GM21529 (cell line): ENCODE measurements around the gene GREB1.

Source experiments
- ATAC-seq: cut with Tn5 transposase; IDR thresholded peaks from one replicate; pipeline ENCODE4 v1.9.1; 2021; ENCODE audit not compliant: unreplicated experiment

The GREB1 gene

DNA sequence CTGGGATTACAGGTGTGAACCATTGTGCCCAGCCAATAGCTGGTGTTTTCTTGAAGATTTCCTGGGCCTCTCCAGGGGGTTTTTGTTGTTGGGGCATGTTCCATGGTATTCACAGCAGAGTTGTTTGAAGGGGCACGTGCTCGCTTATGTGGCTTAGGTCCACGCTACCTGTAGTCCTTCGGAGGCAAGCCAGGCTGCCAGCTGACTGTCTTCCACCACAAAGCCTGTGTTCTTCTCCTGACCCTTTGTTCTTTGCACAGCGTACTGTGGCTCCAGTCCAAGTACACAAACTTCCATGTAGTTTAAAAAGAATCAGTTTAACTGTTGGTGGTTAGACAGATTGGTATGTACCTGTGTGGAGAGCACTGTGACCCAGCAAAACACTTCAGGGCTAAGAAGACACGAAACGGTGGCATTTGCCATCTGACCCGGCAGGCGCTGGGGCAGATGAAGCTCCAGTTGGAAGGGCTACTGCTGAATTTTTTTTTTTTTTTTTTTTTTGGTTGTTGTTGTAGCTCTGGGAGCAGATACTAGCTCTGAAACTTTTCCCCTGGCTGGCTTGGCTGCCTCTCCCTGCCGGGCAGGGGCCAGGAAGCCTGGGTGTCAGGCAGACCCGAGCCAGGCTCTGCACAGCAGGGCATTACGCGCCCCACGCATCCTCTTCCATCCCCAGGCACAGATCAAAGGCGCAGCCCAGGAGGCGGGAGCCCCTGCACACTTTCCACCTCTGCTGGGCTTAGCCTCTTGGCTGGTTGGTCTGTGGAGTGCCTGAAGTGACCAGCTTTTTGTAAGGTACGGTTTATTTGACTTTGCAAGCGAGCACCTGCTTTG lies 5.7 kb downstream of the GREB1 start:
- no peak for ATAC-seq

DNA sequence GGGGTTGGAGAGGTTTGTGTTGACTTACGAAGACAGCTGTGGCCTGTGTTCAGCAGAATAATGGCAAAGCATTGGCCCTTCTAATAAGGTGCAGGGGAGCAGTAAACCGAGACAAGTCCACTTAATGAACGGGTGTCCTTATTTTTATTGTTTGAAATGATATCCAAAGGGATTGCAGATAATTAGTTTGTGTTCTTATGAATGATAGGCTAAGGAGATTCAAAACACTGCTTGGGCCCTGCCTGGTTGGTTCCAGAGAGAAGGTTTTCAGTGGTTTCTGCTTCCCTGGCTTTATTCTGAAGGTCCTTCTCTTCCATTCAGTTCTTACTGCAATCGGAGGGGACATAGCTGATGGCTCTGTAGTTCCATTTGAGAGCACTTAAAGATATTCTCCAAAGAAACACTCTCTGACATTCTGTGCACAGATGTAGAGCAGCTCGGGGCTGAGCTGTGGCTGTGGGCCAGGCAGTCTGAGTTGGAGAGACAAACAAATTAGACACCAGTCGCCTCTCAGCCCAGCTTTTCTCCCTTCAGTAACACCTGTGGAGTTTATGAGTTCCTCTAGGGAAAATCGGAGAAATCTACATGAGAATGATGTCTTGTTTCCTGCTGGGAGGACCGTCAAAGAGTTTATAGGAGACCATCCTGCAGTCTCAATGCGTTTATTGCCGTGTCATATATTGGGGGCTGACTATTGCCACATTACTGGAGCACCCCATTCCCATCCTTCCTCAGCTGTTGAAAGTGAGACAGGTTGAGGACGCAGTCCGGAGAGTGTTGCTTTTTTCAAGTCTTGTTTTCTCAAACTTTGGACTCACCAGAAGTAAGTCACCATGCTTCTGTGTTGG lies 6.5 kb downstream of the GREB1 start:
- ATAC-seq: no peak

DNA sequence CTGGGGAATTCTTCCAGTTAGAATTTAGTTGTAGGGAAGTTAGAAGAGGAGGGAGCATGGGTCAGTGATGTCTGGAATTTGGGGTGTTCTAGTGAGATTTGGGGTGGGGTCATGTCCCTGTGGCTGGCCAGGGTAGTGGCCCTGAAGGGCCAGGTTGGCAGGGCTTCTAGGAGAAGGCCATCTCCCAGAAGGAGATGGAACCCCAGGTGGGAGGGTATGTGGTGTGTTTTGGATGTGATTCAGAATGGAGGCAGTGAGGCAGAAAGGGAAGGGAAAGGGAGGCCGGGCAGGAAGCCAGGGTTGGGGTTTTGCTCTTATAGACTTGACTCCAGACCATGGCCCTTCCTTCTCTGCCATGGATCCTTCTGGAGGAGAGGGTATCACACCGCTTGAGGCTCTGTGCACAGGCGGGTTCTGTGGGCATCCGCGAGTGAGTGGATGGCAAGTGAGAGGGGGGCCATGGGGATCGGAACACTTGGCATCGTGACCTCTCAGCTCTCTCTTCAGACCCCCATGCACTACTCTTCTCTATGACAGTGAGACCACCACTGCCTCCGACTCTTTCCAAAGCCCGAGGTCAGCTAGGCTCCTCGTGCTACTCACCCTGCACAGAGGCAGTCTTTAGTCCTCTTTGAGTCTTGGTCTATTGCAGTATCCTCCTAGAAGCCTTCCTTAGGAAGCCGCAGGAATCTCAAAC lies 7.3 kb downstream of the GREB1 start:
- ATAC-seq: no peak

DNA sequence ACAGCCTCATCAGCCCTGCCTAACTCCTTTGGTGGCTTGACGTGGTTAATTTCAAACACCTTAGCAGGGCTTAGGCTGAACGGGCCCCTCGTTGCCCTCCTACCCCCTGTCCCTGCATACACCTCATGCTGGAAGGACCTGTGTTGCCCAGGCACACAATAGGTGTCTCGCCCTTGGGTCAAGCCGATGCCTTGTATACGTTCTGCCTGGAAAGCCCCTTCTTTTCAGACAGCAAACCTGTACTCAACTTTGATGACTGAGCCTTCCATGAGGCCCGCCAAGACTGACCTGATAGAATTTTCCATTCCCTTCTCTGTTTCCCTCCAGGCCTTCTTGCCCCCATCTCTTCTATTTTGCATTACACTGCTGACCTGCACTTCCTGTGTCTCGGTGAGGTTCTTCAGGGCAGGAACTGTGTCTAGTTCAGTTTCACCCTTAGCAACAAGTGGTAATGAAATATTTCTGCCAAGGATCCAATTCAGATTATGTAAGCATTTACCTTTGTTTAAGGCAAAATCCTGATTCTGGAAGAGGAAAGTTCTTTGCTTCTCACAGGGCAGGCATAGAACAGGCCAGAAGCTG lies 7.9 kb downstream of the GREB1 start:
- ATAC-seq: no peak

DNA sequence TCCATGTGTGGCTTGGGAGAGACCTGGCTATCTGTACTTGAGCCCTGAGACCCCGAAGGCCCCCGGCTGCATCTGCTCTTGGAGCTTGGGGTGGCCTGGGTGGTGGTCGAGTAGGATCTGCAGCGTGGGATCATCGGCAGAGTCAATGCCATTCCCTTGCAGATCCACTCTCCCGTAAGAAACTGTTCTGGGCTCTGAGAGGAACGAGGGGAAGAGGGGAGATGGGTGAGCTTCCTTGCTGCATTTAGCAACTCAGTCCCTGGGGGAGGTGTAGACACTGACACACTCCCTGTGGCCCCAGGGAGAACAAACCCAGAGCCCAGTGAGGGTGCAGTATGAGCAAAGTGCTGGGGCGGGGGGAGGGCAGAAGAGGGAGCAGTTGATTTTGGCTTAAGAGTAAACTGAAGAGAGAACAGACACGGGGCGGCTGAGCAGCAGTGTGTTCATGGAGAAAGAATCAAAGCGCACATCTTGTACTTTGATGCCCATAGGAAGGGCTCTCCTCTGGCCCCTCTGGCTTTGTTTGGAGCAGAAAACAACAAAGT lies 8.5 kb downstream of the GREB1 start:
- ATAC-seq: no peak

DNA sequence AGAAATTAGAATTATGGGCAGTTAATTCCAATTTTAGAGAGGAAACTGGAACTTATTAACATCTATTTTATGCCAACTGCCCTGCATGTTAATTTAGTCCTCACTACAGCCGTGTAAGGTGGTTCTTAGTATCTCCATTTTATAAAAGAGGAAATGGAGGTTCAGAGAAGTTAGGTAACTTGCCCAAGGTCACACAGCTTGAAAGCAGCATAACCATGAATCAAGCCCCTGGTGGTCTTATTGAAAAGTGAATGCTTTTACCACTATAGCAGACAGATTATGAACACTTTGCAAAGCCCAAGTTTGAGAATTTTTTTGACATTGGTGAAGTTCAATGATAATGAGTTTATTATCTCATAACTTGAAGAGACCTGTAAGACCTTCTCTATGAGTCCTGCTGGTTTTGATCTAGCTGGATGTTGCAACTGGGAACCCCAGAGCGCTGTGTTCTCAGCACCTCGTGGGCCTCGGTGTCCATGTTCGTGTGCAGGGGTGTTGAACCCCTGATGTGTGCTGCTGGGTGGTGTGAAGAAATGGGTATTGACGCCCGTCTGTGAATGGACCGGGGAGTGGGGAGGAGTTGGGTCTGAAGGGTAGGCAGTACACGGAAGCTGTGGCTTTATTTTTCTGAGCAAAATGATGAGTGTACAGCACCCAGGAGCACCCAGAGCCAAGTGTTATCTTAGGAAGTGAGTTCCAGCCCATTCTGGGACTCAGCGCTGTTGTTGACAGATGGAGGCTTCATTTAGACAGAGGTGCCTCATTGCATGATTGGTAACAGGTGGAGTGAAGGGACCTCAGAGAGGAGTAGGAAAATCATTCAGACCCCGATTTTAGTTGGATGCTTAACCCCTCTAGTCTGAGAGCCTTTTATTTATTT lies 9.7 kb downstream of the GREB1 start:
- ATAC-seq: no peak

DNA sequence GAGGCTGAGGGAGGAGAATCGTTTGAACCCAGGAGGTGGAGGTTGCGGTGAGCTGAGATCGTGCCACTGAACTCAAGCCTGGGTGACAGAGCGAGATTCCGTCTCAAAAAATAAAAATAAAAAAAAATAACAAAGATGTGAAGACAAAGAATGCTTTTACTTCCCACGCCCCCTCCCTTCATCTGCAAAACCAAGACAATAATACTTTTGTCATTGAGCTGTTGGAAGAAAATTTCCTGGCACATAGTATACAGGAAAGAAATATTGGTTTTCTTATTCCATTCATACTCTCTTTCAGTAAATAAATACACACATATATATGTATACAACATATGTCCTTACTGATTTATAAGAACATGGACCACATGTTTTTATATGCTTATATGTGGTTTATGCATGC lies 12.2 kb downstream of the GREB1 start:
- no peak for ATAC-seq

DNA sequence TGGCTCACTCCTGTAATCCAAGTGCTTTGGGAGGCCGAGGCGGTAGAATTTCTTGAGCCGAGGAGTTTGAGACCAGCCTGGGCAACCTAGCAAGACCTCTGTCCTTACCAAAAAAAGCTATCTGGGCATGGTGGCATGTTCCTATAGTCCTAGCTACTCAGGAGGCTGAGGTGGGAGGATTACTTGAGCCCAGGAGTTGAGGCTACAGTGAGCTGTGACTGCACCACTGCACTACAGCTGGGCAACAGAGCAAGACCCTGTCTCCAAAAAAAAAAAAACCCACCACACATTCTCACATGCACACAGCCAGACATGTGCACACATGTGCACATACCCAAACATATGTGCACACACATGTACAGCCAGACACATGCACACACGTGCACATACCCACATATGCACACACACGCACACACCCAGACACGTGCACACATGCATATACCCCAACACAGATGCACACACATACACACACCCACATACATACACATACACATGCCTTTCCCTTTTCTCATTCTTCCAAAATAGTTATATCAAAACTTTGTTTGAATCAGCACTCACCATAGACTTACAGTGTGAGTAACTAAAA lies 14.2 kb downstream of the GREB1 start:
- no peak for ATAC-seq

DNA sequence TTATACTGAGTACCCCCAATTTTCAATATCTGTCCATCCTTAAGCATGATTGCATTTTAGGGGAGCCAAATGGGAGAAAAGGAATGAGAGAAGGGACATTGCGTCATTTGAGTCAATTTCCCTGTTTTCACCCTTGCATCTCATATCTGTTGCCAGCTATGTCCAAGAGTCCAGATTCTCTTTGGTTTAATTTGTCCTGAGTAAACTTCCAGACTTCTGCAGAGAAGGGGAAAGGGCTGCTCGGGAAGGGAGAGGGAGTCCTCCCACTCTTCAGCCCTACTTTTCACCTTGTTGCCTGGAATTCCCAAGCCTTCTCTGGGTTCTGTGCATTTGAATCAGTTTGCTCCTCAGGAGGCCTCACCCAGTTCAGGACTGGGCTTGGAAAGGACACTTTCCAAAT lies 16.5 kb downstream of the GREB1 start:
- no peak for ATAC-seq

DNA sequence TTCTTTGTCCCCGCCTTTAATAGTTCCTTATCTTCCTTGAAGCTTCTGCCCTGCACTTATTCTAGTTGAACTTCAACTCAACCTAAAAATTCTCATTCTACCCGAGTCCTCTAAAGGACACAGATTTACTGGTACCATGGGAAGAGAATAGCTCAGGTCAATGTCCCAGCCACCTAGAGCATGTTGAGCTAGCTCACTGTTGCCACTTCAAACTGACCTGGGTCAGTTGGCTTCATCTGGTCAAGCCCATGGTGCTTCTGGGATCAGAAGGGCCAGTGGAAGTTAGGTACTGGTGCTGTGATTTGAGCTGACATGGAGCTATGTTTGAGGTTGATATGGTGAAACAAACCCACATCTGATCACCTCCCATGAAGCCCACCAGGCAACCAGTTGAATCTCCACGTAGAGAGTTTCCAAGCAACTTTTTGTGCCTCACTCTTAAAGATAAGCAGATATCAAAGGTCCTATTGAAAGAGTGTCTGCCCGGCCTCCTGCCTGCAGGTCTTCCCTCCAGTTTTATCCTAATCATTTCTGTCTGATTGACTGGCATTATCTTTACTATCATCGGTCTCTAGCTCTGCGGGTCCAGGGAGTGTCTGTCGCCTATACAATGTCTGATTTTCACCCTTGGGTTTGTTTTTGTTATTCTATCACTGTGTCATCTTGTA lies 17.2 kb downstream of the GREB1 start:
- no peak for ATAC-seq

DNA sequence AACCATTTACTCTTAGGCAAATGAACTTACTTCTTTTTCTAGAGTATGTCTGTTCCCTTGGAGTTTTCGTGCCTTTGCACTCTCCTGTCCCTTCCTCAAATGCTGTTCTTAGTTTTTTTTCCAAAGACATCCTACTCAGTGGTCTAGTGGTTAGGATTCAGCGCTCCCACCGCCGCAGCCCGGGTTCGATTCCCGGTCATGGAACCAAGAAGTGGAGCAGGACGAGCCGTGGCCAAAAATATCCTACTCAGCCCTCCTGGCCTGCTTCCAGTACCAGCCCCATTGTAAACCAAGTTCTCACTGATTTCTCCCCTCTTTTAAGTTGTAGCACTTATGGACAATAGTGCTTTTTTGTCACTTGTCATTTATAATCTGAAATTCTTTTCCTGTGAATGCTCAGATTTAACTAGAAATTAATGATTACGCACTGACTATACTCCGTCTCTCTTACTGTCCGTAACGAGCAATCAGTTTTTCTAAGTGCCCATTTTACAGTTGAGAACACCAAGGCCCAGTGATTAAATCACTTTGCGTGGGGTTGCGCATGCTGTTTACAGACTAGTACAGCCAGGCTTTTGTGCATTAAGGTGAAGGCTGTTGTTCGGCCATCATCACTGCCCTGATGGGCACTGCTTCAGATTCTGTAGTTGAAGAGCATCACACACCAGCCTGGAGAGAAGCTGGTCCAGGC lies 17.9 kb downstream of the GREB1 start:
- ATAC-seq: no peak

DNA sequence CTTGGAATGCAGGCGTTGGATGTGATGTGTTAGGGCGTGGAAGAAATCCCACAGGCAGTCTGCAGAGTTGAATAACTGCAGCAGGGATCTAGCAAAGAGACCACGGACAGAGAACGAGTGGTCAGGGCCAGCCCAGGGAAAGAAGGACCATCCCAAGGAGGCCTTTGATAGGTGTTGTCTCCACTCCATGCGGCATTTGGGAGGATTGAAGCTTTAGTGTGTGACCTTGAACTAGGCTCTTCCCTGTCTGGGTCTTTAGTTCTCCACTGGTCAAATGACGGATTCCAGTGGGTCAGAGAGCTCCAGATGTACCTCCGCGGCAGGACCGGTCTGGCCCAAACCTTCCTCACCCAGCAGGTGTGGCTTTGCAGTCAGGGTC lies 18.4 kb downstream of the GREB1 start:
- no peak for ATAC-seq

DNA sequence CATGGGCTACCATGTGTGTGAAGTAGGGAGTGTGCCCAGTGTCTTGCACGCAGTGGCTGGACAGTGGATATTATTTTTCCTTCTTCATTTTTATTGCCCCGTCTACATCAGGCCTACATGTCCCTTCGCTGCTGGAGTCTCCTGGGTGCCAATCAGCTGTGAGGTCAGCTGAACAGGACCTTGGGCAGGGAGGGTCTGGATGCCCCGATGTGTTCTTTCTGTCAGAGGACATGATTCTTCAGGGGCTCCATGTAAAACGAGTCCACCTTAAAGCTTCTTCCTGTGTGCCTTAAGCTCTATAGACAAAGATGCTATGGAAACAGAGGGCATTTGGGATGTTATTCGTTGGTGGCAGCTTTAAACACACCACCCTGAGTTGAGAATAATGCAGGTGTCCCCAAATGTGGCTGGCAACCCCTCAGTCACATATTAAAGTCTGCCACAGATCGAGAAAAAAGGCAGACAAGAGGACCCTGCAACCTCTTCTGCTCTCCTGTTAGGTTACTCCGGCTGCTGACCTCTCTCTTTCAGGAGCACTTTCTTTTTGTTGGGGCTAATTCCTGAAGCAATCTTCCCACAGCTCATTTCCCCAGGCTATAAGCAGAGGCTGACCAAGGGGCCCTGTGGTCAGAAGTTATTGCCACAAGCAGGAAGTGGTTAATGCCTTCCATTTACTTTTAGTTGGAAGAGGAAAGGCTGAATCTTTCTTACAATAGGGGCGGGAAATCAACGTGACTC lies 20.0 kb downstream of the GREB1 start:
- ATAC-seq: no peak

DNA sequence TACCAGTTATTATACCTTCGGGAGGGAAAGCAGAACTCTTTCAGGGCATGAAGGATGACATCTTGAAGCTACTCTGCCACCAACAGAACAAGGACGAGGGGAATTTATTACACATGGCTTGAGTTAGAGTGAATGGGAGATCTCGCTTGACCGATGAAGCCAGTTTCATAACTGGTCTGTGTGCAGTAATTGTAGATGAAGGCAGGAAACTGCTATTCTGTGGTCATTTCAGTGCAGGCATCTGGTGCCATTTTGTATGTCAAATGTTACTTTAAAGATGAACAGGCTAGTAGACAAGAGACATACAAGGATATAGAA lies 20.5 kb downstream of the GREB1 start:
- ATAC-seq: no peak

DNA sequence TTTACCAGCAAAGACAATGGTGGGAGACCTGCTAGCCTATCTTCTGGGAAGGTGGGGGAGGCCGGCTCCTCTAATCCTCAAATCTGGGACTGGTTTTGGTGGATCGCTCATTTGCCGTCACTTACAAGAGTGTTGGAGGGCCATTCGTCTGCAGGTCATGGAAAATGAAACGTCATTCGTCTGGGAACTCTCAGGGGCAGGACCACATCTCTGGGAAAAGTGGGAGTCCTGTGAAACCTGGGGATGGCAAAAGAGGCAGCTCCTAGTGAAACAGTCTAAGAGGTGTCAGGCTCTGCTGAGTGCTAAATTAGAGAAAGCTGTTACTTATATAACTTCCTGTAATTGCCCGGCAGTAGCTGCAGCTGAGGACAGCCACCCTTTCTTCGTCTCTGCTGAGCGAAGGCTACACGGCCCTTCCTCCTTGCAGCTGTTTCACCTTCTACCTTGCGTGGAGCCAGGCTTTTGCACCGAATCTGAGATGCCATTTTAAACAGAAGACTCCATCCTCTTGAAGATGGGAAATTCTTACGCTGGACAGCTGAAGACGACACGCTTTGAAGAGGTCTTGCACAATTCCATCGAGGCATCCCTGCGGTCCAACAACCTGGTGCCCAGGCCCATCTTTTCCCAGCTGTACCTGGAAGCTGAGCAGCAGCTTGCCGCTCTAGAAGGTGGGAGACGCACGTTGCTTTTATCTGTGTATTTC lies 22.4 kb downstream of the GREB1 start:
- no peak for ATAC-seq

DNA sequence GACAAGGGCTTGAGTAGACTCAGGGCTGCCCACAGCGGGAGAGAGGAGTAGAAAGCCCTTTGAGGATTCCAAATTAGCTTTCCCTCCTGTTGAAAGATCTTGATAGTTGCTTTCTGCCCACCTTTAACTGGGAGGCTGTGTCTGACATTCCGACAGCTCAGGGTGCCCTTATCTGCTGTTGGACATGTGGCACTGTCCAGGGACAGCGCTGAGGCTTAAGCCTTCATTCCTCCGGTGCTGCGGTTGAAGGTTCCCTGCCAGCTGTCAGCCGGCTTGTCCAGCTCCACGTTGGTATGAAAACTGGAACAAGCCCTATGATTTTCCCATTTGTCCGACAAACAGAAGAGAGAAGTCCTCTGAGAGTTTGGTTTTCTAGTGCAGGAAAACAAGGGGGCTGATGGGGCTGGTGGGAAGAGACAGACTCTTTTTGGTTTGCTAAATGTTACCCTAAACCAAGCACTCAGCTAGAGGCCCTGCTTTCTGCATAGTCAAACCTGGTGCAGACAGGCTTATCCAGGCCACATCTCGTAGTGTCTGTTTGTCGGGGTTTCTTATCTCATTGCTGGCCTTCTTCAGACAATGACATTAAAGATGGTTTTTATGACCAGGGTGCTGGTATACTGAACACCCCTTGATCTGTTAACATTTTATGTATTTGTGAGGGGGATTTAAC lies 24.5 kb downstream of the GREB1 start:
- ATAC-seq: no peak
